Left hindlimb (tissue), 1 donor: ENCODE results near the gene SUN2.
A peak's percentile ranks its signal among the peaks of the same experiment; 100 is the strongest.

Experiments used
- DNase-seq: peaks from one replicate; pipeline ENCODE4 v3.0.0-alpha.2; 2018

SUN2 gene

DNA sequence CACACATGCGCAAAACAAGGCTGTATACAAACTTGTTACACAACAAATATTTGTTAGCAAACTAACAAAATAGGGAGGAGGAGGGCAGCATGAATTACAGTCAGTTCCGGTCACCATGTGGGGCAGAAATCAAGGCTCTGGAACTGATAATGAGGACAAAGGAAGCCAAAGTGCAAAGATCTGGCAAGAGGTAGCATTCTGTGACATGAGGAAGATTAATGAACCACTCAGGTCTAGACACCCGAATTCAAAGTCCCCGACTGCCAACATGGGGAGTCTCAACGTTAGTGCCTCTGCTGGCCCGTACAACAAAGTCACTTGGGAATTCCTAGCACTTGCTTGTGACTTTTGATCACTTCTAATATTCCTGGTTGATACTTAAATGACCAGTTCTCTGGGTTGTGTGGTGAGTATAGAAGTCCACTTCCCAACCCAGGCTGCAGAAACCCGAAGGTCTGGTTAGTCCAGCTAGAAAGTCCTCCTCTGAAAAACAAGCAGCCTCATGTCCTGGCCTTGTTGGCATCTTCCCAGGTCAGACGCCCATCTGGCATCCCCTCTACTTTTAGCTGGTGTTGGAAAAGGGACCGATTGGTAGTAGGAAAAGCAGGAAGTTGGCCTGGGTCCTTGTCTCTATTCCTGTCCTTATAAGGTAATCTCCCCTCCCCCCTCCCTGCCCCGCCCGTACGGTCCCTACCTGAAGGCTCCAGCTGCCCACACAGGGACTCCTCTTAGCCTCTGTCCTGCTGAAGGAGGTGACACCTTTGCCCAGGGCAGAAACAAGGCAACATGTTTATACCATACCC lies 1.6 kb downstream of the SUN2 start:
- DNase-seq: peak; percentile 59

DNA sequence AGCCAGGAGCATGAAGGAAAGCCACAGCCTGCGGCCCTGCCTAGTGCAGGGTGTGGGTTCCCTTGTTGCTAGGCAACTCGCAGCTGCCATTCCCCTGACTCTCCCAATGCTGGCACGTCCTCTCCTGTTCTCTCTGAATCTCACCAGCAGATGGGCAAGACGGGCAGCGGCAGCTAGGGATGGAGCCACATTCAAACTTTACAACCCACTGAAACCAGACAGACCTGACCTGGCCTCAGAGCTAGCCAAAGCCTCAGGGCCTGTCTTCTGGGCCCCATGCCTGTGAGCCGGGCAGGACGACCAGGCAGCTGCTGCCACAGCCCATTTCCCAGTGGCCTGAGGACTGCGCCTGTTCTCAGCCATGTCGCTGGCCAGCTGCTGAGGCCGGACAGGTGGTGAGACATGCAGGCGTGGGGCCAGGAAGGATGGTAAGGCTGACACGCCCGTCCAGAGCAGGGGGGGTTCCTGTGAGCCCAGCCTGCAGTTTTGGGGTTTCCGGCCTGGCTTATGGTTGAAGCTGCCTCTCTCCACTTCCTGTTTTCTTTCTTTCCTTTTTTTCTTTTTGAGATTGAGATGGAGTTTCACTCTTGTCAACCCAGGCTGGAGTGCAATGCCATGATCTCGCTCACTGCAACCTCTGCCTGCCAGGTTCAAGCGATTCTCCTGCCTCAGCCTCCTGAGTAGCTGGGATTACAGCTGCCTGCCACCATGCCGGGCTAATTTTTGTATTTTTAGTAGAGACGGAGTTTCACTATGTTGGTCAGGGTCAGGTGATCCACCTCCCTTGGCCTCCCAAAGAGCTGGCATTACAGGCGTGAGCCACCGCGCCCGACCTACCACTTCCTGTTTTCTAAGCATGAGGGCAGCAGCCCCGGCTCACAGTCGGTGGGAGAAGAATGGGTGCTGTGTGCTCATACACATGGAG lies 4.1 kb downstream of the SUN2 start:
- DNase-seq: peak; percentile 77

DNA sequence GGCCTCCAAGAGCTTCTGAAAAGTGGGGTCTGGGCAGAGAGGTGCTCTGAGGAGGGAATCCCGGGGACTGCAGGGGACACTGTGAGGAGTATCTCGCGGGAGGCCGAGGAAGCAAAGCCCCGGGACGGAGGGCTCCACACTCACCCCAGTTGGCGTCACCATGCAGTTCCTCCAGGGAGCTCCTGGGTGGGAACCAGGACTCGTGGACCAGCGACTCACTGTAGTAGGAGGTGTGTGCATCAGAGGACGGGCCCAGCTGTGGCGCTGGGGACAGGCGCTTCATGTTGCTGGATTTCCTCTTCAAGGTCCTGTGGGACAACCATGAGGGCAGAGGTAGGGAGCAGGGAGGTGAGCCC lies 4.8 kb downstream of the SUN2 start:
- DNase-seq: no peak

DNA sequence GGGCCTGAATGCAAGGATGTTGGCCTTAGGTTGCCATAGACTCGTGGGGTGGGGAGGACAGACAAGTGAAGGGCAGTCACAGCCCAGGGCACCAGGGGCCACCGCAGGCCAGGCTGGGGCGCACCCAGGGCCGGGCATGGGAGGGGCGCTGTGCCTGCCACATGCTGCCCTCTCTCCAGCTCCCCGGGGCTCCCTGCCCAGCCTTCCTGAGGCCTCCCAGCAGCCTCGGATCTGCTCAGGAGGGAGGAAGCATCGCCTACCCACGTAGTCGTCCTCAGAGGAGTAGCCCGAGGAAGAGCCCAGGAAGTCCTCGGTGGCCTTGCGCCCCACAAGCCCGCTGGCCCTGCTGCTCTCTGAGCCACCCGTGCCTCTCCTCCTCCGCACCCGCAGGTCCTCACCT lies 5.2 kb downstream of the SUN2 start:
- no peak for DNase-seq

DNA sequence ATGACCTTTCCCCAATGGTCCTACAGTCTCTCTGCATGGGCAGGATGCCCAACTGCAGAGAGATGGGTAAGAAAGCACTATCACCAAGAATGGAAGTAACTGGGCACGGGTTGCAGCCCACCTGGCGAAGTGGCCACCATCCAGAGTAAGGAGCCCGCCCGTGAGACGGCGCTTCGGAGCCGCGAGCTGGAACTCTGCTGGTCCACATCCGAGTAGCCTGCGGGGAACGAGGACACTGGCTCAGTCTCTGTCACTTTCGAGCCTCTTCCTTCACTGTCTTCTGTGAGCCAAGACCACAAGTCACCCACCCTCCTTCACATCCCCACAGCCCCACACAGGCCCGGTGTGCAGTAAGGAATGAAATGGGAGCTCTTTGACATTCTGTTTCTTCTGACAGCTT lies 5.7 kb downstream of the SUN2 start:
- no peak for DNase-seq

DNA sequence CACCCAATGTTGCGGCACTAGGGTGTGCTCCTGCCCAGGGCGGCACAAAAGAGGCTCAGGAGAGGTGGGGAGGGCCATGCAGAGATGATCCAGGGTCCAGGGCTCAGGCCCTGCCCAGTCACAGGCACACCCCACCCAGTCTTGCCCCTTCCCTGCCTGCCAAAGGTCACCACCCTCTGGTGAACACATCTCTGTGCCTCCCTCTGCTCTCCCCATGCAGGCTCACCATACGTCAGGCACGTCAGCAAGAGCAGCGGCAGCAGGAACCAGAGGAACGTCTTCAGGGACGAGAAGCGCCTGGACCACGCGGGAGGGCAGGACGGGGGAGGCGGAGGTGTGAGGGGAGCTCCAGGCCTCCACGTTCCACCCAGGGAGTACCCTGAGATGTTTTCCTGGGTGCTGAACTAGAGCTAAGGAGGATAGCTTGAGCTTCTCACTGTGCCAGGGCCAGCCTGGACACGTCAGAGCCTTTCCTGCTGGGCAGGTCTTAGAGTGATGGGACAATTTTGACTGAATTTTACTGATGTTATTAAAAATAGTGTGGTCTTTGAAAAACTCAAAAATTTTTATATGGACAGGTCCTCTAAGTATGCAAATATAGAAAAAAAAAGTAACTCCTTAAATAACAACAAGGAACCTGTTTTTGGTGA lies 7.2 kb downstream of the SUN2 start:
- no peak for DNase-seq

DNA sequence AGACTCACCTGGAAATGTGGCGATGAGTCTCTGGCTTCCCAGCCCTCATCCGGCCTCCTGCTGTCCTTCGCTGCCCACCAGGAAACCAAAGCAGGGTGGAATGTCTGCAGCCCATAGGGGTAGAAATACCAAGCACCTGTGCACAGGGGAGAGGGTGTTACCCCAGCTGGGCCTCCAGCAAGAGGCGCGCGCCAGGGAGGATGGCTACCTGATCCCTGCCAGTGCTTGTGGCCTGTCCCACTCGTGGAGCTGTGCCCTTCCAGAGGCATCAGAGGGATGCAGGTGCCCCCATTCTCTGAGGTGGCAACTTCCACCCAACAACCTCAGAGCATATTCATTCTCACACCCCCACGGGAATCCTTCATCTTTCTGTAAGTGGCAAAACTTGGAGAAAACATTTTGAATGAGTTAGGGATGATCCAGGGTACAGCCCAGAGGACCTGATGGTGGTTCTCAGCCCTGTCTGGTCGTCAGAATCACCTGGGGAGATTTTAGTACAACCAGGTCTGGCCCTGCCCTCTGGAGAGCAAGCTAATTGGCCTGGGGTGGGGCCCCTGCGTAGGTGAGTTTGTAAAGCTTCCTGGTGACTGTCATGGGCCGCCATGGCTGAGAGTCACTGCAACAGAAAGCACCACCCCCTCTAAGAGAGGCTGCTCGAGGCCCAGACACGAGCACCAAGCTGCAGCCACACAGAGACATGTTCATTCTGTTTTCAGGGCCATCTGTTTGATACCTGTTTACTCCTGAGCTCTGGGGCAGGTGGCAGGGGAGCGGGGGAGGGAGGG lies 9.9 kb downstream of the SUN2 start:
- no peak for DNase-seq

DNA sequence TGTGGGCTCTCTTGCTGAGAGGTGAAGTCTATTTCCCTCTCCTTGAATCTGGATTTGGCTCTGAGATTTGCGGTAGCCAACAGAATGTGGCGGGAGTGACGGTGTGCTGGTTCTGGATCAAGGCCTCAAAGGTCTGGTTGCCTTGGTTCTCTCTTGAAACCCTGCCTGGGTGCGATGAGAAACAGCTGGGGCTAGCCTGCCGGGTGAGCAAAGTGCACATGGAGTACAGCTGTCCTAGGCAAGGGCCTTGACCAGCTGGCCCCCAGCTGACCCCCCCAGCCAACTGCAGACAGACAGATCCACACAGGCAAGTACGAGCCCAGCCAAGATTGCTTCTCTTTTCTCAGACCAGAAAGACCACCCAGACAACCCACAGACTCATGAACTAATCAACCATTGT lies 10.8 kb downstream of the SUN2 start:
- peak; percentile 41 for DNase-seq

DNA sequence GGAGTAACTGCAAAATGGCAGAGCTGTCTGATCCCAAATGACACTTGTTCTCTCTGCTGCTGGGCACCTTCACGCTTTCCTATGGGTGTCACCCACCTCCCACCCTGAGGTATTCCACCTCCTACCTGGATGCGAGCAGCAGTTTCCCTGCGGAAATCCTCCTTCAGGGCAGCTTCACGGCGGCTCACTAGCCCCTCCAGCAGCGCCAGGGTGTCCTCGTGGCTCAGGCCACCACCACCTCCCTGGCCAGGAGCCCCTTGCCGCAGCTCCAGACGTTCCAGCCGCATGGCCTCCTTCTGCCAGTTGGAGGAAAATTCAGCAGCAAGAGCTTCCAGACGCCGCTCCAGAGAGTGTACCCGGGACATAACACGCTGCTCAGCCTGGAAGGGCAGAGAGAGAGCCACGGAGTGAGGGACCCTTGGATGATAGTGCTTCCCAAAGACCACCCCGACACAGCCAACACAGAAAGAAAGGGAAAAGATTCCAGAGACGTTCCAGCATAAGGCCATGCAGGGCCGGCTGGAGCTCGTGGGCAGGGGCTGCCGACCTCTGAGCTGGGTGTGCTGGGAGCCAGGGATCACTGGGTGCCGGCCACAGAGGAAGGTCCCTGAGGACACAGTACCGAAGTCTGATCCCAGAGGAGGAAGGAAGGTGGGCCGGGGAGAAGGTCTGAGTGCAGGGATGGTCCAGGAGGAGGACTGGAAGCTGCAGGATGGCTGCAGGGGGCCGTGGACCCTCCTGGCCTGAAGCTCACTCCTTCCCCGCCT lies 13.4 kb downstream of the SUN2 start:
- DNase-seq: peak; percentile 12

DNA sequence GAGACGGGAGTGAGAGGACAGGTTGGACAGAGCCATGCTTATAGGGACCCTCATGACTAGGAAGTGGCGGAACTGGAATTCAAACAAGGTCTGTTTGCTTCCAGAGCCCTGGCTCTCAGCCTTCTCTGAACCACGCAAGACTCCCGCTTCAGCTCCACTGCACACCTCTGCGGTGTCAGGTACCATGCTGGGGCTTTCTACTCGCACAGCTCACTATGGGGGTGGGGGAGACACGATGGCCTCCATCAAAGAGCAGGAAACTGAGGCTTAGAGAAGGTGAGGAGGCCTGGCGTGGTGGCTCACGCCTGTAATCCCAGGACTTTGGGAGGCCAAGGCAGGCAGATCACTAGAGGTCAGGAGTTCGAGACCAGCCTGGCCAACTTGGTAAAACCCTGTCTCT lies 14.2 kb downstream of the SUN2 start:
- no peak for DNase-seq

DNA sequence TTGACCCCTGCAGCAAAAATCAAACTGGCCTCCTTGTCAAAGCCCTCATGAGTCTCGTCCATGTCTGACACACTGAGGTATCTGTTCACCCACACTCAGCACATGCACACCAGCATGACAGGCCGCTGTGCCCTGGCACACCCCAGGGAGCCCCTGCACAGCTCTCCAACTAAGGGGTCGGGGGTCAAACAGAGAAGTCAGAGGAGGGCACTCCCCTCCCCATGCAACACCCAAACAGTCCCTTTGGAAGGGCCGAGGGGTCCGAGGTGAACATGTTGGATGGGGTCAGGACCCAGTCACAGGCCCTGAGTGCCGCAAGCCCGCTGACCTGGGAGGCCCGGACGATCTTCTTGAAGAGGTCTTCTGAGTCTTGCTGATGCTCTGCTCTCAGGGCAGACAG lies 14.6 kb downstream of the SUN2 start:
- peak; percentile 10 for DNase-seq

DNA sequence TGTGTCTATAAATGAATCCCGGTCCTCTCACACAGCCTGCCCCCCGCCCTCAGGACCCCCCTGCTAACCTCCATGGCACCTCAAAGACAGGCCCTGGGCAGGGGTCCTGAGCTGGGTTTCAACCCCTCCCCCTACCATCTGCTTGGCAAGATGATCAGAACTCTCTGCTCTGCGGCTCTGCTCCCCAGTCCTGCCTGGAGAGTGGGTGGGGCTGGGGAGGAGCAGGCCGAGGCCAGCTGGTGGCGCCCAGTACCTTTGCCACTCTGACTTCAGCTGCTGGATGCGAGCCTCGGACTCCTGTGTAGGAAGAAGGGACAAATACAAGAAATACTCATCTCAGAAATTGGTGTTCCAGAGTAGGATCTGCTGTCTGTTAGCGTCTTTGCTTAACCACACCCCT lies 15.0 kb downstream of the SUN2 start:
- peak; percentile 31 for DNase-seq

DNA sequence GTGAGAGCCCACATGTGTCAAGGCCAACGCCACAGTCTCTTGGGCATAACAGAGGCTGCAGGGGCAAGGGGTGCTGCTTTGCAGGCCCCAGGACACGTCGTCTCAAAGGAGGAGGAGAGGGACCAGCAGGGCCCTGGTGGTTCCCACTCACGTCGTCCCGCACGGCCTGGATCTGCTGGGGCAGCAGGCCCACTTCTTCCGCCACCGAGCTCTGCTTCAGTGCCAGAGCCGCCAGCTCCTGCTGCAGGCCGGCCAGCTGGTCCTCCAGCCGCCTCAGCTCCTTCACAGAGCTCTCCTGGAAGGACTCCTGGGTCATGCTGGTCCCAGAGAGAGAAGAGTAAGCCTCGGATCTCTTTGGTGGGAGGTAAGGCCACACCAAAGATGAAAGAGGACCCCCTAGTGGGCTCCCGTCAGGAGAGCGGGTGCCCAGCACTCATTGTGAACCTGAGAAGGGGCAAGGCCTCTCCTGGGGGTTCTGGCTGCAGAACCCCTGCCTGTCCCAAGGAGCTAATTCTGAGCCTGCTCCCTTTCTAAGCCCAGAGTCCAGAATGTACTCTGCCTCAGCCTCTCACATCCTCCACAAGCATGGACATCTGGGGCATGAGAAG lies 15.6 kb downstream of the SUN2 start:
- DNase-seq: peak; percentile 22

DNA sequence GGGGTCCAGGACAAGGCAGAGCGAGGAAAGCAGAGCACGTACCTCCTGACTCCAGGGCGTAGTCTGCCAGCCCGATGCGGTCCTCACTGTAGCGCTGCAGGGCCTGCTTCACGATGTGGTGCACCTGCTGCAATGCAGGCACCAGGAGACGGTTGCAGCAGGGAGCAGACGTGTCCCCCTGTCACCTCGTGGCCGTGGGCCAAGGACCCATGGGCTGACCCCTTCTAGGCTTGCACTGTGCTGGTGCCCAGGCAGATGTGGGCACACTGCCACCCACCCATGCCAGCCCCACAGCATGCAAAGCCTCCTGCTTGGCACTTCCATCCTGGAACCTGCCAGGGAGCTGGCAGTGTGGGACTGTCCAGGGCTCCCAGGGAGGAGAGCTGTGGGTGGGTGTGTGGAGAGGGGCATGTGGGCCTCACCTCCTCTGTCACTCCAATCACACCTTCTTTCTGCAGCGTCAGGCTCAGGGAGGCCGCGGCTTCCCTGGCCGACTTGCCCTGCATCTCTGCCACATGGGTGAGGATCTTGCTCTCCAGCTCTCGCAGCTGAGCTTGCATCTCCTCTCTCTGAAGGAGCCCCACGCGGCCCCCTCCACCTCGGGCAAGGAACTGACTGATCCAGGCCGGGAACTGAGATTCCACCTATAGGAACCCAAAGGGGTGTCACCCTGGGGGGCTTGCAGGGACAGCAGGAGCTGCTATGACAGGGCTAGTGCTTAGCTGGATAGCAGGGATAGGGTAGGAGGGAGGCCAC lies 16.3 kb downstream of the SUN2 start:
- DNase-seq: peak; percentile 33

DNA sequence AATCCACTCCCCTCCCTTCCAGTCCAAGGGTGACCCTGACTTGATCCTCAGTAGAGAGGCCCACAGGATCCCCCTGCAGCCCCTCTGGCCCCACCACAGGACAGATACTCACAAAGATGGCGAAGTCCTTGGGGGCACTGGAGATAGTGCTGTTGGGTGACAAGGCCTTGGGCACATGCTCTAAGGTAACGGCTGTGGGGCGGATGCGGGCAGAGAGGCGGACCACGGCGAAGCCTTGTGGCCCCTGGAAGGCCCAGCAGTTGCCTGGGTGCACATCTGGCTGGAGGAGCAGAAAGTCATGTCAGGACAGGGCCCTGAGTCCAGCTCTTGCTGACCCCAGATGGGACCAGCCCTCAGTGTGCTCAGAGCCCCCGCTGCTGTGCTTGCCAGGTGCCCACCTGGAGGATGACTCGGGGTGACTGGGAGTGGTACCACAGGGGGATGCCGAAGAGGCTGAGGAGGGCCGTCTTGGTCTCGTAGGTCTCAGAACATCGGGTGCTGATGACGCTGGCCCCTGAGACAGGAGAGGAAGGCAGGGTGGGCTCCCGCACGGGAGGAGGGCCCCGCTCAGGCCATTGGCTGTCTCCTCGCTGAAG lies 17.2 kb downstream of the SUN2 start:
- DNase-seq: peak; percentile 23

DNA sequence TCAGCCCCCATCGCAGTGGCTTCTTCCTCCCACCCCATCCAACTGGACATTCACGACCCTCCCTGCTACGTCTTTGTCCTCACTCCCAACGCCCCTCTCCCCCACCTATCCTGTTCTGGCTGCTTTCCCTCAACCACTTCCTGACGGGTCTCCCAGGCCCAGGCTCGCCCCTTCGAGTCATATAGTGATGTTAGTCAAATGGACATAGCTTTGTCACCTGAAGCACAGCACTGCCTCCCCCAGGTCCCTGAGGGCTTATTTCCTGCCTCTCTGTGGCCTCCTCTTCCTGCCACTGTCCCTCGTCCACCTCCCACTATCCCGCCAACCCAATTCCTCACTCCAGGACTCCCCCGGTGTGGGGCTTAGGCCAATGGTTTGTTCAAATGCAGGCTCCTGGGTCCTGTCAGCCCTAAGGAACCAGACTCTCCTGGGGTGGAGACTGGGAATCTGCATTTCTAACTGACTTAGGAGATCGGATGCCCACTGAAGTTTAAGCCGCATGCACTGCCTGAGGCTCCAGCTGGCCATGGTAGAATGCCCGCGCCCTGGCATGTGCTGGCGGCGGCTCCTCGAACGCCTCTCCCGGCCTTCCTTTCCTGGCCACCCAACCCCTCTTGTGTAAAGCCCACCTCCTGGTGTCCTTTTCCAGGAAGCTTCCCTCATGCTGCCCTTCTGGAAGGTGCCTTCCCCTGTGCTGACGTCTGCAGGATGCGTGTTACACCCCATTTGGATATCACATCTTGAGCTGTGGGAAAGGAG lies 18.3 kb downstream of the SUN2 start:
- DNase-seq: peak; percentile 27

DNA sequence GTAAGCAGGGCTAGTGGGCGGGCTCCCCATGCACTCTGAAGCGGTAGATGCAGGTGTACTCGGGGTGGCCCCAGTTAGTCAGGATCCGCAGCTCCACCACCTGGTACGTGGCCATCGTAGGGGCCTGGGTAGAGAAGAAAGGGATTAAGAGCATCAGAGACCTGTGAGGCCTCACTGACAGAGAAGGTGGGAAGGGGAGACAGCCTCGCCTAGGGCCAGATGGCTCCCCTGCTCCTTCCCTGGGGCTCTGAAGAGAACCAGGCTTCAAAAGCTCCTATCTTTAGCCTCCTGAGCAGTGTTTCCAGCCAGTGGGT lies 19.6 kb downstream of the SUN2 start:
- no peak for DNase-seq

DNA sequence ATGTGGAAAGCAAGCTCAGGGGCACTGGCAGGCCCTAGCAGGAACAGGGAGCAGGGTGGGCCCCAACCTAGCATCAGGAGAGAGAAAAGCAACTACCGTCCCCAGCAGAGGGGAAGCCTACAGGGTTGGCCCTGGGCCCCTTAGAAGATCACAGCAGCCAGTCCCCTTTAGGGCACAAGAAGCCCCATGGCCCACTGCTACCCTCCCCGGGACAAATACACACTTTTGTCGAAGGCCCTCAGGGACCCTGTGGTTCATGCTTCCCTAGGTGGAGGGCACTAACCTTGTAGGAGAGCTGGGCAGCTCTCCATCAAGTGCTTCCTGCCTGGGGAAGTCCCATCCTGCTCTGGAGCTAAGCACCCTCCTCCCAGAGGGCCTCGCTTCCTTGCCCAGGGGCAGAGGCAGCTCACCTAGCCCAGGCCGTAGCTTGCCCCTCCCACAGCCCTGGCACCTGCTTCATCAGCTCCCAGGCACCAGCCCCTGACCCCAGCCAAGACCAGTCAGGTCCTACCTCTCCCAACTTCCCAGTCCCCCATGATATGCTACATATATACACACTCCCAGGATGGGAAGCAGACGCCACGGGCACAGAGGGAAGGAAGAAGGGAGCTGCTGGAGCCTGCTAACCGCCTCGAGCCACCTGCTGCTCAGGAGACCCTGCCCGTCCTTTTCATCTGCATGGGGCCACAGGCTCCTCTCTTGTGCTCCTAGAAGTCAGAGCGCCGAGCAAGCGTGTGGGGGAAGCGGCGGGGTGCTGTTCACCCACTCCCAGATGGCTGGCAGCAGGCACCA lies 20.1 kb downstream of the SUN2 start:
- DNase-seq: peak; percentile 30

DNA sequence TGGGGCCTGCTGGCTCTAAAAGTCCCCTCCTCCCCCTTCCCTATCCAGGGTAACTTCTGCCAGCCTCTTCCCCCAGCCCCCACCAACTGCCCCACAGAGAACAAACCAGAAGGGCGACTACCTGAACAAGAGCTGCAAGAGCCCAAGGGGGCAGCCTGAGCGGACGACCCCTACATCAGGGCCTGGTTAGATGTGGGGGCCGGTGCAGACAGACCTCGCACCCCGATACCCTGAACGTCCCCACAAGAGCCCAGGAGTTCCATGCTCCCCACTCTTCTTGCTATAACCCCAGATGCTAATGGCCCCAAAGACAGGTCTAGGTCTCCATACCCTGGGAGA lies 20.7 kb downstream of the SUN2 start:
- peak; percentile 5 for DNase-seq
